ENCODE measurements around the gene FAM222A.
"Not testable (repeated sequence)": the region's sequence is repeated elsewhere in the genome, so short reads cannot be mapped to it uniquely, and the experiment has no call there.

FAM222A gene

GRCh38 chr12:109685574-109686447 lies 27.8 kb upstream of the FAM222A start:
- H3K36me3 Mint-ChIP-seq: no peaks in the 10 kb centered on the region
- no peaks in the 10 kb centered on the region for H3K27me3 Mint-ChIP-seq
- H3K27ac Mint-ChIP-seq: no peak overlapping the region
- H3K9me3 Mint-ChIP-seq: no peaks in the 10 kb centered on the region
- H3K4me1 Mint-ChIP-seq: no peaks in the 10 kb centered on the region
- no peak overlapping the region for H3K4me3 Mint-ChIP-seq

- H3K4me1 Mint-ChIP-seq: no peaks in the 10 kb centered on the region
- H3K27ac Mint-ChIP-seq: no peak overlapping the region
- H3K36me3 Mint-ChIP-seq: no peaks in the 10 kb centered on the region
These were observed 27.1 kb upstream of the FAM222A start for GRCh38 chr12:109686523-109686922.

GRCh38 chr12:109687250-109687649 lies 26.4 kb upstream of the FAM222A start:
- Mint-ChIP-seq H3K4me1 (no peaks in the 10 kb centered on the region), H3K36me3 (no peaks in the 10 kb centered on the region), H3K27ac (no peak overlapping the region), H3K9me3 (no peaks in the 10 kb centered on the region), H3K4me3 (no peak overlapping the region), H3K27me3 (no peaks in the 10 kb centered on the region)

More at GRCh38 chr12:109686523-109686922, 27.1 kb upstream of the FAM222A start:
- H3K9me3 Mint-ChIP-seq: no peaks in the 10 kb centered on the region
- no peak overlapping the region for H3K4me3 Mint-ChIP-seq
- no peaks in the 10 kb centered on the region for H3K27me3 Mint-ChIP-seq

- Mint-ChIP-seq H3K9me3 (no peaks in the 10 kb centered on the region), H3K4me1 (no peaks in the 10 kb centered on the region), H3K27me3 (peaks cover 2% of the 10 kb centered on the region), H3K27ac (no peak overlapping the region), H3K4me3 (no peak overlapping the region), H3K36me3 (no peaks in the 10 kb centered on the region)
These were observed 24.2 kb upstream of the FAM222A start for GRCh38 chr12:109689426-109689825.

- Mint-ChIP-seq H3K4me1 (peaks cover 4% of the 10 kb centered on the region), H3K27ac (no peak overlapping the region), H3K36me3 (no peaks in the 10 kb centered on the region), H3K27me3 (peaks cover 2% of the 10 kb centered on the region), H3K4me3 (no peak overlapping the region), H3K9me3 (no peaks in the 10 kb centered on the region)
These were observed 20.5 kb upstream of the FAM222A start for GRCh38 chr12:109693160-109693559.

GRCh38 chr12:109693653-109694600 lies 19.7 kb upstream of the FAM222A start:
- H3K27me3 Mint-ChIP-seq: peaks cover 2% of the 10 kb centered on the region
- no peak overlapping the region for H3K4me3 Mint-ChIP-seq
- H3K4me1 Mint-ChIP-seq: peaks cover 4% of the 10 kb centered on the region

GRCh38 chr12:109694629-109695028 lies 19.0 kb upstream of the FAM222A start:
- not testable (repeated sequence) for H3K4me1 Mint-ChIP-seq, H3K27ac Mint-ChIP-seq, H3K9me3 Mint-ChIP-seq, H3K27me3 Mint-ChIP-seq, H3K4me3 Mint-ChIP-seq, H3K36me3 Mint-ChIP-seq

More at GRCh38 chr12:109693653-109694600, 19.7 kb upstream of the FAM222A start:
- Mint-ChIP-seq H3K9me3 (no peaks in the 10 kb centered on the region), H3K27ac (no peak overlapping the region), H3K36me3 (no peaks in the 10 kb centered on the region)

- Mint-ChIP-seq H3K4me1 (peaks cover 4% of the 10 kb centered on the region), H3K27ac (no peak overlapping the region), H3K4me3 (no peak overlapping the region), H3K36me3 (no peaks in the 10 kb centered on the region), H3K9me3 (no peaks in the 10 kb centered on the region), H3K27me3 (peaks cover 2% of the 10 kb centered on the region)
These were observed 18.2 kb upstream of the FAM222A start for GRCh38 chr12:109695416-109695815.

GRCh38 chr12:109695961-109696461 lies 17.6 kb upstream of the FAM222A start:
- no peaks in the 10 kb centered on the region for H3K9me3 Mint-ChIP-seq
- H3K27me3 Mint-ChIP-seq: peaks cover 2% of the 10 kb centered on the region
- peaks cover 4% of the 10 kb centered on the region for H3K4me1 Mint-ChIP-seq
- no peak overlapping the region for H3K27ac Mint-ChIP-seq
- H3K36me3 Mint-ChIP-seq: no peaks in the 10 kb centered on the region
- H3K4me3 Mint-ChIP-seq: no peak overlapping the region

GRCh38 chr12:109696485-109697269 lies 16.9 kb upstream of the FAM222A start:
- H3K27ac Mint-ChIP-seq: no peak overlapping the region
- peaks cover 4% of the 10 kb centered on the region for H3K4me1 Mint-ChIP-seq
- peaks cover 2% of the 10 kb centered on the region for H3K27me3 Mint-ChIP-seq
- H3K4me3 Mint-ChIP-seq: no peak overlapping the region
- H3K36me3 Mint-ChIP-seq: no peaks in the 10 kb centered on the region
- H3K9me3 Mint-ChIP-seq: no peaks in the 10 kb centered on the region

- H3K4me3 Mint-ChIP-seq: no peak overlapping the region
- no peaks in the 10 kb centered on the region for H3K9me3 Mint-ChIP-seq
- peaks cover 4% of the 10 kb centered on the region for H3K4me1 Mint-ChIP-seq
- peaks cover 2% of the 10 kb centered on the region for H3K27me3 Mint-ChIP-seq
- H3K27ac Mint-ChIP-seq: no peak overlapping the region
- no peaks in the 10 kb centered on the region for H3K36me3 Mint-ChIP-seq
These were observed 16.4 kb upstream of the FAM222A start for GRCh38 chr12:109697270-109697553.

- Mint-ChIP-seq H3K36me3 (no peaks in the 10 kb centered on the region), H3K27ac (no peak overlapping the region), H3K4me3 (no peak overlapping the region), H3K27me3 (peaks cover 2% of the 10 kb centered on the region), H3K9me3 (no peaks in the 10 kb centered on the region), H3K4me1 (peaks cover 4% of the 10 kb centered on the region)
These were observed 15.7 kb upstream of the FAM222A start for GRCh38 chr12:109697877-109698468.

- H3K36me3 Mint-ChIP-seq: no peaks in the 10 kb centered on the region
- H3K4me1 Mint-ChIP-seq: peaks cover 4% of the 10 kb centered on the region
- H3K27me3 Mint-ChIP-seq: peaks cover under 1% of the 10 kb centered on the region
- no peak overlapping the region for H3K4me3 Mint-ChIP-seq
- no peaks in the 10 kb centered on the region for H3K9me3 Mint-ChIP-seq
- no peak overlapping the region for H3K27ac Mint-ChIP-seq
These were observed 14.8 kb upstream of the FAM222A start for GRCh38 chr12:109698820-109699219.

- H3K9me3 Mint-ChIP-seq: no peaks in the 10 kb centered on the region
- peaks cover 4% of the 10 kb centered on the region for H3K4me1 Mint-ChIP-seq
- H3K4me3 Mint-ChIP-seq: no peak overlapping the region
- no peak overlapping the region for H3K27ac Mint-ChIP-seq
- H3K27me3 Mint-ChIP-seq: peaks cover 1% of the 10 kb centered on the region
- no peaks in the 10 kb centered on the region for H3K36me3 Mint-ChIP-seq
These were observed 12.6 kb upstream of the FAM222A start for GRCh38 chr12:109701064-109701463.

All from activated naive CD4-positive, alpha-beta T cell treated with anti-CD3 and anti-CD28 coated beads, Interleukin-2, amount 50 U/mL, for 24 hours (primary cell).